NT2/D1 (cell line): ENCODE measurements around the gene CATSPERZ.

Source experiments
- SUZ12 ChIP-seq: IDR thresholded peaks from 2 replicates; pipeline ENCODE4 v1.6.1; 2011; ENCODE audit not compliant: insufficient read length, insufficient read depth; ENCODE audit errors: extremely low read depth
- ZNF274 ChIP-seq: IDR thresholded peaks from 2 replicates; pipeline ENCODE4 v1.6.1; 2011; ENCODE audit warnings: mild to moderate bottlenecking, low read depth, low read length

GRCh38 chr11:64321533-64321932, 21.4 kb downstream of the CATSPERZ start:
- TF ChIP-seq SUZ12, result no peak
- no peak for TF ChIP-seq ZNF274
